H1 (cell line): ENCODE results near the gene GNG12. TPM values are rescaled to one million over a fixed set of nuclear protein-coding genes. Genes with fewer than 3 reads are reported as not detected.
A peak's percentile ranks its signal among the peaks of the same experiment; 100 is the strongest.

Experiments used
- CTCF ChIA-PET: fragments of 300-600 bp; sonication (Branson Sonifier 250); formaldehyde crosslinking; loops from one replicate; lab custom pipeline; 2021; ENCODE audit not compliant: partially characterized antibody; lab: Charles Lee
- POLR2A ChIA-PET: fragments of 300-600 bp; sonication (Branson Sonifier 250); formaldehyde crosslinking; loops from one replicate; lab custom pipeline; 2021; ENCODE audit warnings: inconsistent platforms; ENCODE audit not compliant: partially characterized antibody; lab: Charles Lee
- DNase-seq, 2 experiments: peaks; one replicate each; pipeline versions ENCODE4 v3.0.0 to v3.0.0-alpha.2; 2010 to 2022; ENCODE audit warnings: low spot score in 2 of 2, low read depth in 1 of 2, mixed read lengths in 1 of 2
- FAIRE-seq: peaks from 2 replicates; lab custom pipeline; 2011; peaks lifted over from hg19 to GRCh38; lab: Jason Lieb, UNC
- H2AFZ ChIP-seq: 2 replicates; pipeline ENCODE4 v1.8.1; 2012; ENCODE audit warnings: low read length, inconsistent platforms
- H2AK5ac ChIP-seq: 2 replicates; pipeline ENCODE4 v1.6.1; 2013; ENCODE audit warnings: low read depth, low read length
- H2BK120ac ChIP-seq: replicated peaks from 2 replicates; pipeline ENCODE3; 2013; ENCODE audit warnings: low read depth, low read length, inconsistent platforms
- H2BK12ac ChIP-seq: 2 replicates; pipeline ENCODE4 v1.6.1; 2013; ENCODE audit warnings: low read depth, low read length
- H2BK15ac ChIP-seq: 2 replicates; pipeline ENCODE4 v1.6.1; 2013; ENCODE audit warnings: low read length
- H2BK20ac ChIP-seq: 2 replicates; pipeline ENCODE4 v1.6.1; 2013; ENCODE audit warnings: low read length
- H2BK5ac ChIP-seq: 2 replicates; pipeline ENCODE4 v1.6.1; 2013; ENCODE audit warnings: low read depth, low read length
- H3K14ac ChIP-seq: 2 replicates; pipeline ENCODE4 v1.6.1; 2013; ENCODE audit warnings: inconsistent platforms; ENCODE audit not compliant: insufficient read length
- H3K18ac ChIP-seq: 2 replicates; pipeline ENCODE4 v1.6.1; 2013; ENCODE audit warnings: low read length; ENCODE audit errors: extremely low read depth
- H3K23ac ChIP-seq: 2 replicates; pipeline ENCODE4 v1.6.1; 2013; ENCODE audit warnings: inconsistent platforms; ENCODE audit not compliant: insufficient read length
- H3K23me2 ChIP-seq: 2 replicates; pipeline ENCODE4 v1.6.1; 2013; ENCODE audit warnings: low read depth, low read length
- H3K27ac ChIP-seq: 2 replicates; pipeline ENCODE4 v1.6.1; 2011; ENCODE audit warnings: low read depth, low read length, inconsistent platforms
- H3K27me3 ChIP-seq, 4 experiments: replicated peaks in 1 of 4; 1 replicate in 1 of 4; 2 replicates in 3 of 4; pipeline versions ENCODE4 v1.6.1 to v1.8.1; 2011 to 2013; ENCODE audit warnings: low read length in 3 of 4, mild to moderate bottlenecking in 3 of 4, inconsistent platforms in 2 of 4, mixed read lengths in 2 of 4, moderate library complexity in 1 of 4; ENCODE audit not compliant: control insufficient read depth in 3 of 4, insufficient read depth in 3 of 4; ENCODE audit errors: extremely low read depth in 1 of 4
- H3K36me3 ChIP-seq, 4 experiments: 2 replicates each; pipeline versions ENCODE4 v1.6.1 to v1.8.1; 2011 to 2013; ENCODE audit warnings: mild to moderate bottlenecking in 4 of 4, low read length in 3 of 4, moderate library complexity in 2 of 4, control low read depth in 1 of 4, inconsistent platforms in 1 of 4; ENCODE audit not compliant: insufficient read depth in 4 of 4, control insufficient read depth in 2 of 4
- H3K4ac ChIP-seq: replicated peaks from 2 replicates; pipeline ENCODE3; 2013; ENCODE audit warnings: low read length, low read depth, mixed read lengths, inconsistent platforms; ENCODE audit not compliant: insufficient read length
- H3K4me1 ChIP-seq, 4 experiments: replicated peaks in 1 of 4; 1 replicate in 1 of 4; 2 replicates in 3 of 4; pipeline versions ENCODE4 v1.6.1 to v1.8.1; 2011 to 2013; ENCODE audit warnings: low read length in 3 of 4, inconsistent platforms in 2 of 4, mixed read lengths in 1 of 4; ENCODE audit not compliant: insufficient read depth in 4 of 4, control insufficient read depth in 3 of 4
- H3K4me2 ChIP-seq, 2 experiments: 2 replicates each; pipeline versions ENCODE4 v1.6.1 to v1.8.1; 2011 to 2013; ENCODE audit warnings: low read depth in 2 of 2, low read length in 2 of 2, control low read depth in 1 of 2, inconsistent platforms in 1 of 2, mild to moderate bottlenecking in 1 of 2; ENCODE audit not compliant: insufficient read depth in 1 of 2
- H3K4me3 ChIP-seq, 4 experiments: fragments of 200-600, 300-600 bp in 1 of 4; sonication (generic), shearing (Covaris generic), sonication (Bioruptor Twin) in 1 of 4; 2 replicates each; pipeline versions ENCODE4 v1.5.1 to v1.8.1; 2011 to 2016; ENCODE audit warnings: low read length in 4 of 4, low read depth in 3 of 4, control low read depth in 2 of 4, inconsistent platforms in 2 of 4, mild to moderate bottlenecking in 2 of 4, mixed read lengths in 1 of 4, moderate library complexity in 1 of 4; ENCODE audit not compliant: insufficient read depth in 2 of 4; ENCODE audit errors: extremely low read depth in 1 of 4
- H3K56ac ChIP-seq: replicated peaks from 2 replicates; pipeline ENCODE3; 2013; ENCODE audit warnings: low read depth, mild to moderate bottlenecking, mixed read lengths, low read length, inconsistent platforms; ENCODE audit not compliant: insufficient read length
- H3K79me1 ChIP-seq: 2 replicates; pipeline ENCODE4 v1.6.1; 2013; ENCODE audit warnings: low read depth, low read length, control low read depth
- H3K79me2 ChIP-seq, 2 experiments: 2 replicates each; pipeline versions ENCODE4 v1.6.1 to v1.8.1; 2012 to 2013; ENCODE audit warnings: low read length in 2 of 2, mild to moderate bottlenecking in 2 of 2, inconsistent platforms in 1 of 2; ENCODE audit not compliant: insufficient read depth in 2 of 2, control insufficient read depth in 1 of 2
- H3K9ac ChIP-seq, 4 experiments: replicated peaks in 1 of 4; 1 replicate in 1 of 4; 2 replicates in 3 of 4; pipeline versions ENCODE4 v1.6.1 to v1.8.1; 2011 to 2013; ENCODE audit warnings: low read depth in 3 of 4, low read length in 3 of 4, control low read depth in 2 of 4, mild to moderate bottlenecking in 2 of 4, moderate library complexity in 2 of 4, inconsistent platforms in 1 of 4; ENCODE audit errors: extremely low read depth in 1 of 4
- H3K9me3 ChIP-seq, 2 experiments: 2 replicates each; pipeline versions ENCODE4 v1.6.1 to v1.8.1; 2012 to 2013; ENCODE audit warnings: mild to moderate bottlenecking in 2 of 2, moderate library complexity in 2 of 2, control low read depth in 1 of 2, inconsistent platforms in 1 of 2, low read depth in 1 of 2, low read length in 1 of 2, mixed read lengths in 1 of 2; ENCODE audit not compliant: insufficient read depth in 2 of 2
- H4K20me1 ChIP-seq, 2 experiments: replicated peaks in 1 of 2; 2 replicates each; pipeline versions ENCODE3 to v1.8.1; 2011 to 2013; ENCODE audit warnings: inconsistent platforms in 2 of 2, low read length in 2 of 2, mild to moderate bottlenecking in 1 of 2; ENCODE audit not compliant: insufficient read depth in 2 of 2, control insufficient read depth in 1 of 2
- H4K5ac ChIP-seq: 2 replicates; pipeline ENCODE4 v1.6.1; 2013; ENCODE audit warnings: low read length, low read depth, mixed read lengths, inconsistent platforms; ENCODE audit not compliant: insufficient read length
- H4K8ac ChIP-seq: 2 replicates; pipeline ENCODE4 v1.8.0; 2013; ENCODE audit warnings: mild to moderate bottlenecking, moderate library complexity, low read length, inconsistent platforms; ENCODE audit not compliant: insufficient read depth; ENCODE audit errors: extremely low read depth
- H4K91ac ChIP-seq: replicated peaks from 2 replicates; pipeline ENCODE3; 2013; ENCODE audit warnings: low read length, mixed read lengths, inconsistent platforms; ENCODE audit not compliant: insufficient read length
- ASH2L ChIP-seq: fragments of 200-600, 300-600 bp; sonication (generic); IDR thresholded peaks from one replicate; pipeline ENCODE4 v1.7.1; 2017; ENCODE audit warnings: low read length
- GABPA ChIP-seq: IDR thresholded peaks from 2 replicates; pipeline ENCODE4 v1.6.1; 2011; ENCODE audit warnings: mild to moderate bottlenecking, low read length, moderate library complexity, borderline replicate concordance; ENCODE audit not compliant: insufficient read depth
- RAD21 ChIP-seq, 2 experiments: IDR thresholded peaks in 1 of 2; conservative IDR thresholded peaks in 1 of 2; 2 replicates each; pipeline ENCODE4 v1.6.1; 2011; ENCODE audit warnings: low read depth in 2 of 2, low read length in 2 of 2, improper control_type of control experiment in 1 of 2, inconsistent platforms in 1 of 2, mild to moderate bottlenecking in 1 of 2, moderate library complexity in 1 of 2
- polyA plus RNA-seq, 7 experiments: library from polyadenylated mRNA; depleted of rRNA in 3 of 7; stranded (reverse) in 5 of 7; unstranded in 2 of 7; fragments of >200 nt in 5 of 7; fragments of 200-250 nt in 2 of 7; gene quantifications; 1 replicate in 5 of 7; 2 replicates in 1 of 7; 4 replicates in 1 of 7; pipeline versions ENCODE4 v1.2.1 to v1.2.3, GENCODE V29; 2011 to 2013; ENCODE audit warnings: missing spikeins in 2 of 7, mixed read lengths in 2 of 7
- total RNA-seq: library from RNA; stranded (reverse); fragmentation: NEBNext Ultra II Directional; extraction: Animal tissue kit (Norgen Biotek cat#: 25700); gene quantifications from 2 replicates; pipeline ENCODE4 v1.2.1, GENCODE V29; 2021
- TF ChIP-seq, protein P1 (sequence below), 3 experiments: IDR thresholded peaks; 1 replicate in 2 of 3; 2 replicates in 1 of 3; pipeline versions ENCODE4 v1.5.1 to v1.6.1; 2011; ENCODE audit warnings: low read length in 3 of 3, mild to moderate bottlenecking in 3 of 3, inconsistent platforms in 2 of 3, low read depth in 1 of 3, moderate library complexity in 1 of 3; ENCODE audit not compliant: insufficient read depth in 1 of 3; ENCODE audit errors: control extremely low read depth in 1 of 3

The GNG12 gene
- total and polyA plus RNA-seq, 2 of the 8 experiments (the other 6 are each of a cell fraction or from before 2014, with no cell fraction given) = 11.4 to 35.8 TPM

- no peak overlapping the region for H3K4me3 ChIP-seq
- no peaks in the 10 kb centered on the region for H3K9me3 ChIP-seq
- H3K23ac ChIP-seq = no peak overlapping the region
- no peak overlapping the region for H2BK5ac ChIP-seq
- H4K91ac ChIP-seq = no peak overlapping the region
- no peak overlapping the region for H3K56ac ChIP-seq
- H3K27ac ChIP-seq = no peak overlapping the region
- no peaks in the 10 kb centered on the region for H3K36me3 ChIP-seq
- H4K20me1 ChIP-seq = no peaks in the 10 kb centered on the region
- H3K23me2 ChIP-seq = no peaks in the 10 kb centered on the region; the same call in 1 of the 2 replicates
- peaks cover 0 to 2% (median under 1%) of the 10 kb centered on the region in 4 experiments; a peak in 2 of 7 replicates for H3K4me1 ChIP-seq
- H3K14ac ChIP-seq = no peak overlapping the region
- POLR2A ChIA-PET = no interaction called here
- H3K9ac ChIP-seq = no peak overlapping the region
- H3K4me2 ChIP-seq = no peak overlapping the region
- H2AFZ ChIP-seq = no peak overlapping the region
- no peak for FAIRE-seq
- H4K5ac ChIP-seq = no peak overlapping the region
- no peak overlapping the region for H3K18ac ChIP-seq
- TF ChIP-seq RAD21 (IDR thresholded peaks at IDR 0.05 in 1 of 2, conservative IDR thresholded peaks at IDR 0.05 in 1 of 2; ENCODE audit: low read depth in 2 of 2, low read length in 2 of 2) = peak; percentile 45 to 49
- TF ChIP-seq GABPA = no peak
- TF ChIP-seq, protein P1, sequence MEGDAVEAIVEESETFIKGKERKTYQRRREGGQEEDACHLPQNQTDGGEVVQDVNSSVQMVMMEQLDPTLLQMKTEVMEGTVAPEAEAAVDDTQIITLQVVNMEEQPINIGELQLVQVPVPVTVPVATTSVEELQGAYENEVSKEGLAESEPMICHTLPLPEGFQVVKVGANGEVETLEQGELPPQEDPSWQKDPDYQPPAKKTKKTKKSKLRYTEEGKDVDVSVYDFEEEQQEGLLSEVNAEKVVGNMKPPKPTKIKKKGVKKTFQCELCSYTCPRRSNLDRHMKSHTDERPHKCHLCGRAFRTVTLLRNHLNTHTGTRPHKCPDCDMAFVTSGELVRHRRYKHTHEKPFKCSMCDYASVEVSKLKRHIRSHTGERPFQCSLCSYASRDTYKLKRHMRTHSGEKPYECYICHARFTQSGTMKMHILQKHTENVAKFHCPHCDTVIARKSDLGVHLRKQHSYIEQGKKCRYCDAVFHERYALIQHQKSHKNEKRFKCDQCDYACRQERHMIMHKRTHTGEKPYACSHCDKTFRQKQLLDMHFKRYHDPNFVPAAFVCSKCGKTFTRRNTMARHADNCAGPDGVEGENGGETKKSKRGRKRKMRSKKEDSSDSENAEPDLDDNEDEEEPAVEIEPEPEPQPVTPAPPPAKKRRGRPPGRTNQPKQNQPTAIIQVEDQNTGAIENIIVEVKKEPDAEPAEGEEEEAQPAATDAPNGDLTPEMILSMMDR (IDR thresholded peaks at IDR 0.05; ENCODE audit: control extremely low read depth in 1 of 3, insufficient read depth in 1 of 3, low read depth in 1 of 3, low read length in 3 of 3) = peak in 2 of 3 experiments; percentile 30 to 36; a peak in 2 of 4 replicates
- no peak for TF ChIP-seq ASH2L
- TF ChIP-seq, all 59 proteins: peak for 2
- Histone ChIP-seq H2BK20ac (no peak overlapping the region), H2AK5ac (no peak overlapping the region), H2BK120ac (no peak overlapping the region), H3K27me3 (no peaks in the 10 kb centered on the region), H3K4ac (no peak overlapping the region), H4K8ac (no peak overlapping the region), H2BK12ac (no peak overlapping the region), H2BK15ac (no peak overlapping the region), H3K79me1 (no peaks in the 10 kb centered on the region), H3K79me2 (no peaks in the 10 kb centered on the region)
- no peak for DNase-seq
- CTCF ChIA-PET = interaction anchor here (0.7 to 11.1 kb wide), 30 partner anchors 9 to 492 kb away, joined by 3 to 146 read pairs (median 5); no protein-coding TSS in a partner anchor
These were observed 16.9 kb upstream of the GNG12 start for GRCh38 chr1:67850151-67850551.
